Osteoblast (primary cell): Measurements from ENCODE around the gene PTN. TPM values are rescaled to one million over a fixed set of nuclear protein-coding genes. Genes with fewer than 3 reads are reported as not detected.

Experiments used
- DNase-seq: peaks from one replicate; pipeline ENCODE4 v3.0.0; 2011; ENCODE audit warnings: low spot score, mixed read lengths; ENCODE audit not compliant: insufficient read length; ENCODE audit errors: missing footprints
- H2AFZ ChIP-seq: 2 replicates; pipeline ENCODE4 v1.6.0; 2011; ENCODE audit warnings: mild to moderate bottlenecking, low read length
- H3K27ac ChIP-seq: 2 replicates; pipeline ENCODE4 v1.5.1; 2011; ENCODE audit warnings: mild to moderate bottlenecking, low read depth, low read length, moderate library complexity
- H3K27me3 ChIP-seq: 2 replicates; pipeline ENCODE4 v1.6.0; 2012; ENCODE audit warnings: mild to moderate bottlenecking, control low read depth, inconsistent platforms, low read length, moderate library complexity; ENCODE audit not compliant: insufficient read depth
- H3K36me3 ChIP-seq: 2 replicates; pipeline ENCODE4 v1.5.1; 2011; ENCODE audit warnings: mild to moderate bottlenecking, low read length, control low read depth, moderate library complexity; ENCODE audit not compliant: insufficient read depth
- H3K4me1 ChIP-seq: 2 replicates; pipeline ENCODE4 v1.5.1; 2011; ENCODE audit warnings: mild to moderate bottlenecking, low read length, control low read depth, moderate library complexity; ENCODE audit not compliant: insufficient read depth
- H3K4me2 ChIP-seq: 2 replicates; pipeline ENCODE4 v1.6.0; 2011; ENCODE audit warnings: mild to moderate bottlenecking, low read length; ENCODE audit not compliant: insufficient read depth
- H3K4me3 ChIP-seq: fragments of 200-600 bp; sonication (generic); 3 replicates; pipeline ENCODE4 v1.5.1; 2012; ENCODE audit warnings: mild to moderate bottlenecking, low read length, inconsistent platforms; ENCODE audit not compliant: insufficient read depth
- H3K79me2 ChIP-seq: 2 replicates; pipeline ENCODE4 v1.6.0; 2012; ENCODE audit warnings: mild to moderate bottlenecking, low read length, control low read depth, inconsistent platforms; ENCODE audit not compliant: insufficient read depth
- H3K9me3 ChIP-seq: 2 replicates; pipeline ENCODE4 v1.5.1; 2011; ENCODE audit warnings: low read depth, low read length, control low read depth
- H4K20me1 ChIP-seq: 2 replicates; pipeline ENCODE4 v1.6.0; 2012; ENCODE audit warnings: mild to moderate bottlenecking, low read length, control low read depth; ENCODE audit not compliant: insufficient read depth
- CTCF ChIP-seq: IDR thresholded peaks from 2 replicates; pipeline ENCODE4 v1.5.1; 2011; ENCODE audit warnings: mild to moderate bottlenecking, low read depth, low read length, moderate library complexity; ENCODE audit errors: extremely low read depth
- total RNA-seq: library from RNA; depleted of rRNA; stranded (reverse); fragments of >200 nt; gene quantifications from 2 replicates; pipeline ENCODE4 v1.2.3, GENCODE V29; 2012

Gene PTN
- total RNA-seq, 1 donor, result 21.0 TPM

DNA sequence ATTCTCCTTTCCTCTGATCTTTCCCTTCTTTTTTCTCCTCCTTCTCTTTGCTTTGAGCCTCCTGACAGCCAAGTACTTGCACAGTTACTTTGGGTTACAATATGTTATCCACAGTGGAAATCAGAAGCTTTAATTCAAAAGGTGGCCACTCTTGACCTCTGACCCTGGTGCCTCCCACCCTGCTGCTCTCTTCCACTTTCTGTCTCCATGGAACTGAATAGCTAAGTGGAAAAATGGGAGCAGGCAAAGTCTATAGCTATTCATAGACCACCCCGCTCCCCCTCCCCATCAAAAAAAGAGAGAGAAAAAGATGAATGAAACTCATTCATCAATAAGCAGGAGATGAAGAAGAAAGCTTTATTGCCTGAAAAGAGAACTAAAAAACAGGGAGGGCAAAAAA, 39.4 kb downstream of the PTN start:
- Histone ChIP-seq H3K27ac (no peak overlapping the region), H3K4me2 (no peak overlapping the region), H3K4me1 (no peaks in the 10 kb centered on the region), H3K36me3 (no peaks in the 10 kb centered on the region), H2AFZ (no peak overlapping the region), H3K4me3 (no peak overlapping the region), H4K20me1 (no peaks in the 10 kb centered on the region), H3K79me2 (no peaks in the 10 kb centered on the region), H3K27me3 (no peaks in the 10 kb centered on the region), H3K9me3 (no peaks in the 10 kb centered on the region)
- DNase-seq, result no peak
- TF ChIP-seq CTCF, result no peak

DNA sequence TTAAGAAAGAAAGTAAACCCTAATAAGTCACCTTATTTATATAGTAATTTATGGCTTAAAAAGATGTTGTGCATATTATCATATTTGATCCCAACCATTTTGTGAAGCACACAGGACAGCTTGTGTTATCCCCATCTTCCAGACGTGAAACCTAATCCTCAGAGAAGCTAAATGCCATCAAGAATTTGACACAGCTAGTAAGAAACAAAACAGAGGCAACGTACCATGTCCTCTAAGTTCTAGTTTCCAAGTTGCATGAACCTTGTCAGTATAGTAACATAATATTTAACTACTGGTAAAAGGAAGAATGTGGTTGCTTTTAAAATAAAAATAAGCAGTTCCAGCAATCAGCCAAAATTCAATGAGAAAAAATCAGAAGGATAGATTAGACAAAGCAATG, 41.5 kb downstream of the PTN start:
- Histone ChIP-seq H3K27ac (no peak overlapping the region), H3K4me1 (no peaks in the 10 kb centered on the region), H3K9me3 (no peaks in the 10 kb centered on the region), H3K4me3 (no peak overlapping the region), H3K27me3 (no peaks in the 10 kb centered on the region), H4K20me1 (no peaks in the 10 kb centered on the region), H3K79me2 (no peaks in the 10 kb centered on the region), H2AFZ (no peak overlapping the region), H3K36me3 (no peaks in the 10 kb centered on the region), H3K4me2 (no peak overlapping the region)
- TF ChIP-seq CTCF, result no peak
- DNase-seq, result no peak

DNA sequence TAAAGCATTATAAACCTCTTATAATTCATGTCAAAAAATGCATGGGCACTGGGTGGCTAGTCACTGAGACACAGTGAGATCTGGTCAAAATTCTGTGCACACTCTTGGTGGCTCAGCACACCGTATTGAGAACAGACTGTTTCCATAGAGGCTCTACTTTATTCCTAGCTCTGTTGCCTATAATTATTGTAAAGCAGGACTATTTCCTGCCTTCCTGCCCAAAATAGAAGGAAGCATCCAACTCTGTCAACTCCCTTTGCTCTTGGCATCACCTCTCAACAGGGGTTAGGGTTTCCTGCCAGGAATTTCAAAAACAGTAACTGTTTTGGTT, 45.1 kb downstream of the PTN start:
- H3K36me3 ChIP-seq, result no peaks in the 10 kb centered on the region
- H4K20me1 ChIP-seq, result no peaks in the 10 kb centered on the region
- H3K4me2 ChIP-seq, result no peak overlapping the region
- H3K4me3 ChIP-seq, result no peak overlapping the region
- H3K27ac ChIP-seq, result no peak overlapping the region
- no peaks in the 10 kb centered on the region for H3K79me2 ChIP-seq
- no peaks in the 10 kb centered on the region for H3K9me3 ChIP-seq
- H3K27me3 ChIP-seq, result no peaks in the 10 kb centered on the region
- no peak for DNase-seq
- no peak for TF ChIP-seq CTCF
- no peak overlapping the region for H2AFZ ChIP-seq
- H3K4me1 ChIP-seq, result no peaks in the 10 kb centered on the region

DNA sequence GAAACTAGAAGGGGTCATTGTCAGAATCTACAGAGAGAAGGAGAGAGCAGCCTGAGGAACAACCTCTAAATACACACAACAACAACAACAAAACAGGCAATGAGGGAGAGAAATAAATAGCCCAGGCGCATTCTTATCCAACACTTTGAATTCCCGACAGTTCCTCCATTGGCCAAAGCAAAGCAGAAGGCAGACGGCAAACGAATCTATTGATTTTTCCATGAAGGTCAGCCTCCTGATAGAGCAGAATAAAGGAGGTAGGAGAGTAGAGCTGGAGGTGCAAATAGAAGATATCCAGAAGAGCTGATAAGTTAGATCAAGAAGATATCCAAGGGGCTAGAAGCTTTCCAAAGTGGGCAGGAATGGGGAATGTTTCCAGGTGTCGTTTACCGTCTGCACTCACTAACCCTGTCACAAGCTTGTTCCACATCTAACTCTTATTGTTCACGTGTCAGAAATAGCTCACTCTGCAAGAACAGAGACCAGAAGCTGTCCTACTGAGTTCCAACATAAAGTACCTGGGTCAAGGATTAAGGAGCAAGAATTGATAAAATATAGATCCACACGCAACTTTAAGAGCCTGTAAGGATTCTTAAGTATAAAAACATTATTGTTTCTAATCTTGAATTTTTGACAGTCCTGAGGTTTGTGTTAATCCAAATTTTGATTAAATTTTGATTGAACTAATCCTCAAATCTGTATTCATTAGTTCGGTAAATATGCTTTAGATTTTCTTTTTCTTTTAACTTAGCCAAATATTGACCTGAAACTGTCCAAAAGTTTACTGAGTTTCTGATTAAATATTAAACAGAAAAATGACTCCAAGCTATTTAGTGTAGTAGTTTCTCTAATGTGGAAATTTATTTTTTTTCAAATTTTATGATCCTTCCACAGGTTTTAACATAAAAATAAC, 45.7 kb downstream of the PTN start:
- no peaks in the 10 kb centered on the region for H3K27me3 ChIP-seq
- no peaks in the 10 kb centered on the region for H3K9me3 ChIP-seq
- H3K4me3 ChIP-seq, result no peak overlapping the region
- no peak overlapping the region for H3K27ac ChIP-seq
- H3K79me2 ChIP-seq, result no peaks in the 10 kb centered on the region
- TF ChIP-seq CTCF, result no peak
- H2AFZ ChIP-seq, result no peak overlapping the region
- H3K36me3 ChIP-seq, result no peaks in the 10 kb centered on the region
- no peak overlapping the region for H3K4me2 ChIP-seq
- no peaks in the 10 kb centered on the region for H3K4me1 ChIP-seq
- no peak for DNase-seq
- no peaks in the 10 kb centered on the region for H4K20me1 ChIP-seq
